Kidney epithelial cell (primary cell): Measurements from ENCODE around the gene DIABLO. TPM values are rescaled to one million over a fixed set of nuclear protein-coding genes. Genes with fewer than 3 reads are reported as not detected.

Source experiments
- DNase-seq: peaks from one replicate; pipeline ENCODE4 v3.0.0-alpha.2; 2010; ENCODE audit warnings: low read depth
- H3K27me3 ChIP-seq: 2 replicates; pipeline ENCODE4 v1.6.0; 2011; ENCODE audit warnings: low read length; ENCODE audit not compliant: control insufficient read depth, insufficient read depth
- H3K36me3 ChIP-seq: 2 replicates; pipeline ENCODE4 v1.5.1; 2011; ENCODE audit warnings: low read length; ENCODE audit not compliant: control insufficient read depth, insufficient read depth
- H3K4me3 ChIP-seq: 2 replicates; pipeline ENCODE4 v1.5.1; 2011; ENCODE audit warnings: low read depth, mild to moderate bottlenecking, control low read depth, low read length
- total RNA-seq: library from RNA; depleted of rRNA; stranded (reverse); fragments of >200 nt; gene quantifications from 2 replicates; pipeline ENCODE4 v1.2.3, GENCODE V29; 2015
- TF ChIP-seq, protein P1 (sequence below): IDR thresholded peaks from 2 replicates; pipeline ENCODE4 v1.5.1; 2011; ENCODE audit warnings: mild to moderate bottlenecking, moderate library complexity, low read length, control low read depth, inconsistent platforms; ENCODE audit not compliant: insufficient read depth, poor library complexity, severe bottlenecking

Gene DIABLO
- total RNA-seq, 1 donor from 2014 or later = 100 TPM

DNA sequence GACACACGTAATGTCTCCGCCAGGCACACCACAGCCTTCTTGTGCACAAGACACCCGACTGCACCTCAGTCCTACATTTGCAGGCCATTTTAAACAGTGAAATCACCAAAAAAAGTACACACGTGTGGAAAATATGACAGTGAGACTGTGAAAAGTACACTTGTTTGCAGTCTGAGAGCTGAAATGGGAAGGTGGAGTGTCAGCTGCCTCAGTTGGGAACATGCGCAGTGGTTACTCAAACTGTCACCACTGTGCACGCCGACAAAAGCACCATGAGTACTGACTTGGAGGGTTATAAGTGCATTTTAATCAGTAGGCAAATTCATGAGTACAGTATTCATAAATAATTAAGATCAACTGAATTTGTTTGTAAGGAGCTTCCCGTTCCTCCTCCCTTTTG is 24.7 kb upstream of the DIABLO start:
- Histone ChIP-seq H3K36me3 (no peaks in the 10 kb centered on the region), H3K4me3 (no peak overlapping the region), H3K27me3 (no peaks in the 10 kb centered on the region)
- TF ChIP-seq, protein P1, sequence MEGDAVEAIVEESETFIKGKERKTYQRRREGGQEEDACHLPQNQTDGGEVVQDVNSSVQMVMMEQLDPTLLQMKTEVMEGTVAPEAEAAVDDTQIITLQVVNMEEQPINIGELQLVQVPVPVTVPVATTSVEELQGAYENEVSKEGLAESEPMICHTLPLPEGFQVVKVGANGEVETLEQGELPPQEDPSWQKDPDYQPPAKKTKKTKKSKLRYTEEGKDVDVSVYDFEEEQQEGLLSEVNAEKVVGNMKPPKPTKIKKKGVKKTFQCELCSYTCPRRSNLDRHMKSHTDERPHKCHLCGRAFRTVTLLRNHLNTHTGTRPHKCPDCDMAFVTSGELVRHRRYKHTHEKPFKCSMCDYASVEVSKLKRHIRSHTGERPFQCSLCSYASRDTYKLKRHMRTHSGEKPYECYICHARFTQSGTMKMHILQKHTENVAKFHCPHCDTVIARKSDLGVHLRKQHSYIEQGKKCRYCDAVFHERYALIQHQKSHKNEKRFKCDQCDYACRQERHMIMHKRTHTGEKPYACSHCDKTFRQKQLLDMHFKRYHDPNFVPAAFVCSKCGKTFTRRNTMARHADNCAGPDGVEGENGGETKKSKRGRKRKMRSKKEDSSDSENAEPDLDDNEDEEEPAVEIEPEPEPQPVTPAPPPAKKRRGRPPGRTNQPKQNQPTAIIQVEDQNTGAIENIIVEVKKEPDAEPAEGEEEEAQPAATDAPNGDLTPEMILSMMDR = no peak
- DNase-seq = no peak

DNA sequence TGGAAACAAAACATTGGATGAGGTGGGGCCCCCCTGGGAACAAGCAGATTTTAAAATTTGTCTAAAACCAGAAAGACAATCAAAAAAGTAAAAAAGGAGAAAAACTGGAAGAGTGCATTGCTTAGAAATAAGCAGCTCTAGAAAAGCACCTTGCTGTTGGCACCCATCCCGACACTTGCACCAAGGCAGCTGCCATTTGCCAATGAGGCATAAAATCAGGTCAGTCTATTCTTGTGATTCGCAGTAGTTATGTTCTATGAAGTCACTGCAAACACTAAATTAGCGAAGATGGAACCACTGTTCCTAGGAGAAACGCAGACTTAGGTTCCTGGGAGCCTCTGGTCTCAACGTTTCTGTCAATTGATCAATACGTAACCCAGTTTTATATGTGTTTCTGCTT is 24.2 kb upstream of the DIABLO start:
- no peaks in the 10 kb centered on the region for H3K36me3 ChIP-seq
- TF ChIP-seq, protein P1 = no peak
- no peak for DNase-seq
- H3K4me3 ChIP-seq = no peak overlapping the region
- H3K27me3 ChIP-seq = no peaks in the 10 kb centered on the region

DNA sequence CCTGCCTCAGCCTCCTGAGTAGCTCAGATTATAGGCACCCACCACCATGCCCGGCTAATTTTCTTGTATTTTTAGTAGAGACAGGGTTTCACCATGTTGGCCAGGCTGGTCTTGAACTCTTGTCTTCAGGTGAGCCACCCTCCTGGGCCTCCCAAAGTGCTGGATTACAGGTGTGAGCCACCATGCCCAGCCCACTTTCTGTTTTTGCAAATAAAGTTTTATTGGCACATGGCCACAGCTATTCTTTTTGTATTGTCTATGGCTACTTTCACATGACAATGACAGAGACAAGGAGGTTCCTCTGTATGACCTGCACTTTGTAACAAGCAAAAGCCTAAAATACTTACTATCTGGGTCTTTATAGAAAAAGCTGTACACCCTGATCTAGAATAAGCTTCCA is 19.7 kb upstream of the DIABLO start:
- no peak overlapping the region for H3K4me3 ChIP-seq
- H3K27me3 ChIP-seq = no peaks in the 10 kb centered on the region
- no peak for DNase-seq
- no peaks in the 10 kb centered on the region for H3K36me3 ChIP-seq
- TF ChIP-seq, protein P1 = no peak

DNA sequence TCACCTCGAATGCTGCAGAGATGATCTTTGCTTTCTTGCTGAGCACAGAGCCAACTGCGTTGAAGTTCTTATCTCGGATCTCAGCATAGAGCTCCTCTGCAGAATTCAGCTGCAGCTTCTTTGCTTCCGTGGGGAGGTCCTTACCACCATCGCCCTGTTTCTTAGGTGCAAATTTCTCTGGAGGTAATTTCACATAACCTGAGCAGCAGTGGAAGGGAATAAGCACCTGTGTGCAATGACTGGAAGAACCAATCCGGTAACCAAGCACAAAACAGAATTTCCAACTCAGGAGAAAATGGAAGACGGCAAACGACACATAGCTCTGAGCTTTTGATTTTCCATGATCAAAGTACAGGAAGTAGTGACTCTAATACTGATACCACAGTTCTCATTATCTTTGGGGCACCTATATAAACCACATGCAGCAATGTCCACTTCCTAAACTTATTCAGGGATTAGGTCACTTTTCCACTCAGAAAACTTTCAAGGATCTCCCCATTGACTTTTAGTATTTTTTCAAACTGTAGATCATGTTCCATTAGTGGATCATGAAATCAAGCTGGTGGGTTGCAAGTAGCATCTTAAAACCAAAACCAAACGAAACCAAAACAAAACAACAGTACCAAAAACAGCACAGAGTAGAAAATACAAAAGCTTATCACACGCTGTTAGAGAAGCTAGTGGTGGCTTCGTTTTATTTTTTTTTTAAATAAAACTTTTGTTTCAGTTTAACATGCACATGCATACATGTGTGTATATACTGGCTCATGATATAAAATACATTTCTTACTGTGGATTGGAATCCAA is 18.9 kb upstream of the DIABLO start:
- DNase-seq = no peak
- no peak overlapping the region for H3K4me3 ChIP-seq
- TF ChIP-seq, protein P1 = no peak
- no peaks in the 10 kb centered on the region for H3K36me3 ChIP-seq
- no peaks in the 10 kb centered on the region for H3K27me3 ChIP-seq

DNA sequence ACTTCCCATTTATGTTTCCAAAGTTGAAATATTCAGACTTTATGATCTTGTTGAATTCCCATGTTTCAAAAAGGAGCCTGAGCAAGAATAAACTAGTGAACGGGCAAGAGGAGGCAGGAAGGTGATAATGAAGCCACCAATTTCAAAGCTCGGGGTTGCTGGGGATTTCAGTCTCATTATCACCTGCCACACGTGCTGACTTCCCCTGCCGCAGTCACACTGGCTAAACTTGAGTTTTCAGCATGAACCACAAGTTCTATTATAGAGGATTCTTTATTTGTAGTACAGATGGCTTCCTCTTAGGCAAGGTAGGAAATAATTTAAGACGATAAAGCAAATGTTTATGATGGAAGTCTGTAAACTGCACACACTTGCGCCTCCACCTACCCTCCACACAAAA is 18.1 kb upstream of the DIABLO start:
- H3K4me3 ChIP-seq = no peak overlapping the region
- no peak for DNase-seq
- no peaks in the 10 kb centered on the region for H3K27me3 ChIP-seq
- no peaks in the 10 kb centered on the region for H3K36me3 ChIP-seq
- TF ChIP-seq, protein P1 = no peak

DNA sequence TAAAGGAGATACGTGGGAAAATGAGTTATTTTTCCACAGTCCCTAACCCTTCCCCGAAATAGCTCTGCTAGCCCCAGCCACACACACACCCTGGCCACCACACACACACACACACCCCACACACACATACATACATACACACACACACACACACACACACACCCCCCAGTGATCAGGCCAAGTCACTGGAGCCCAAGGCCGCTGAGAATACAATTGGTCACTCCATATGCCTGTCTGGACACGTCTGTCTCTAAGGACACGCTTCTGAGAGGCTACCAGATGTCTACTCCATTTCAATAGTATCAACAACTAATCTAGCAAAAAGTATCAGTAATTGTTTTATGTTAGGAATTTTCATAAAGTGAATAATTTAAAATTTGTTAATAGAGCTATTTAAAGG is 13.0 kb upstream of the DIABLO start:
- no peaks in the 10 kb centered on the region for H3K27me3 ChIP-seq
- no peak overlapping the region for H3K4me3 ChIP-seq
- DNase-seq = no peak
- TF ChIP-seq, protein P1 = no peak
- no peaks in the 10 kb centered on the region for H3K36me3 ChIP-seq
